GM06990 (cell line): Measurements from ENCODE around the gene ZNF74.
"Not testable (repeated sequence)": the region's sequence is repeated elsewhere in the genome, so short reads cannot be mapped to it uniquely, and the experiment has no call there.

Source experiments
- DNase-seq: peaks from one replicate; pipeline ENCODE4 v3.0.0-alpha.2; 2011; ENCODE audit not compliant: insufficient read length; ENCODE audit errors: extremely low read depth
- H3K27me3 ChIP-seq: replicated peaks from 2 replicates; pipeline ENCODE4 v1.6.0; 2011; ENCODE audit warnings: low read length; ENCODE audit not compliant: control insufficient read depth, insufficient read depth
- H3K36me3 ChIP-seq: 2 replicates; pipeline ENCODE4 v1.5.1; 2011; ENCODE audit warnings: low read length; ENCODE audit not compliant: control insufficient read depth, insufficient read depth
- H3K4me3 ChIP-seq: replicated peaks from 2 replicates; pipeline ENCODE4 v1.5.1; 2011; ENCODE audit warnings: low read depth, mild to moderate bottlenecking, control low read depth, low read length
- CTCF ChIP-seq: IDR thresholded peaks from 2 replicates; pipeline ENCODE4 v1.5.1; 2011; ENCODE audit warnings: low read length, control low read depth, mild to moderate bottlenecking, inconsistent platforms; ENCODE audit not compliant: insufficient read depth, poor library complexity, severe bottlenecking

The ZNF74 gene

DNA sequence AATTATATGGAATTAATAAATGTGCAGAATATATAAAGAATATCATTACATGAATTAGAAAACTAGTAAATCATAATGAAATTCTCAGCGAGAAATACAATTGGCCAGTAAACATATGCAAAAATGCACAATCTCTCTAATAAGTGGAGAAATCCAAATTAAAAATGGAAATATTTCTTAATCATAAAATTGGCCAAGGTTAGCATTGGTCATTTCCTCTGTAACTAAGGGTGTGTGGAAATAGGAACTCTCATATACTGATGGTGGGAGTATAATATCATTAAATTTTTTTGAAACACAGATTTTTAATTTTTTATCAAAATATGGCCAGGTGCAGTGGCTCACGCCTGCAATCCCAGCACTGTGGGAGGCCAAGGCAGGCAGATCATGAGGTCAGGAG lies 7.6 kb upstream of the ZNF74 start:
- no peaks in the 10 kb centered on the region; the same call in 1 of the 2 replicates for H3K27me3 ChIP-seq
- no peaks in the 10 kb centered on the region for H3K36me3 ChIP-seq
- DNase-seq = no peak
- no peak overlapping the region for H3K4me3 ChIP-seq
- TF ChIP-seq CTCF = no peak

- Histone ChIP-seq H3K4me3 (no peak overlapping the region), H3K36me3 (no peaks in the 10 kb centered on the region), H3K27me3 (no peaks in the 10 kb centered on the region; the same call in 1 of the 2 replicates)
- no peak for DNase-seq
- no peak for TF ChIP-seq CTCF
Observed at GRCh38 chr22:20386972-20387371, 7.0 kb upstream of the ZNF74 start.

GRCh38 chr22:20388200-20388599 lies 5.8 kb upstream of the ZNF74 start:
- no peak for TF ChIP-seq CTCF
- no peak overlapping the region for H3K4me3 ChIP-seq

GRCh38 chr22:20389288-20389687 lies 4.7 kb upstream of the ZNF74 start:
- Histone ChIP-seq H3K36me3 (no peaks in the 10 kb centered on the region), H3K27me3 (no peaks in the 10 kb centered on the region; the same call in 1 of the 2 replicates)
- TF ChIP-seq CTCF = no peak

More at GRCh38 chr22:20388200-20388599, 5.8 kb upstream of the ZNF74 start:
- H3K27me3 ChIP-seq = no peaks in the 10 kb centered on the region; the same call in 1 of the 2 replicates
- DNase-seq = no peak
- no peaks in the 10 kb centered on the region for H3K36me3 ChIP-seq

DNA sequence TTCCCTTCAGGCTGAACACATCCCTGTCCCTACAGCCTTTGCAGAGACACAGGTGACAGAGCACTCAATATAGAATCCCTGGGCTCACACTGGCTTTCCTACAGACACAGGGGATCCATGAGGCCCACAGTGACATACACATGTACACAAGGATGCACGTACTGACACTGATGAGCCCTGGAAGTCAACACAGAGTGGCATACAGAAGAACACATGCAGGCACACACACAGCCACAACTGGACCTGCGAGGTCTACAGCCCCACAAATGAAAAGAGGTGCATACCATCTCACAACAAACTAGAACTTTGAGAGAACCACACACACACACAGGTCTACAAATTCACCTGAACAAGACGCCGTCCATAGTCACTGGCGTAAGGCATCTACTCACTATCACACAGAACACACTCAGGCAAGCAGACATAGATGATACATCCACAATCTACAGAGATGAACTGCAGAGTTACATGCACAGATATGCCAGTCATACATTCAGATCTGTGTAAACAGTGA lies 3.5 kb upstream of the ZNF74 start:
- no peak for TF ChIP-seq CTCF
- Histone ChIP-seq H3K36me3 (no peaks in the 10 kb centered on the region), H3K4me3 (no peak overlapping the region), H3K27me3 (no peaks in the 10 kb centered on the region)
- DNase-seq = no peak

More at GRCh38 chr22:20389288-20389687, 4.7 kb upstream of the ZNF74 start:
- no peak for DNase-seq
- H3K4me3 ChIP-seq = no peak overlapping the region

DNA sequence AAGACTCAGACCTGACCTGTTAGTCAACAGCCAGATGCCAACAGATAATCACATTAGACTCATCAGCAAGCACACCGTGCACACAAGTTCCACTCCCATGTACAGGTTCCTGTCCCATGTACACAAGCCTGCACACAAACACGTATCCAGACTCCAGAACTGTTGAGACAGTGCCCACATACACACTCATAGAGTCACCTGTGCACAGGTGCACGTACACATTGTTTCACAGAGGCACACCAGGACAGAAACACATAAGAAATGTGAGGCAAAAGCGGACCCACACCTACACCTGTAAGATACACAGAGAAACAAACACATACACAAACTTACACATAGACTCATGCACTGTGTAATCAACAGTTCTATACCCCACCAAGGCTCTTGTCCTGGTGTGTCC lies 2.7 kb upstream of the ZNF74 start:
- TF ChIP-seq CTCF = no peak
- Histone ChIP-seq H3K36me3 (no peaks in the 10 kb centered on the region), H3K27me3 (no peaks in the 10 kb centered on the region), H3K4me3 (no peak overlapping the region)
- DNase-seq = no peak

- not testable (repeated sequence) for H3K4me3 ChIP-seq, H3K36me3 ChIP-seq, DNase-seq, H3K27me3 ChIP-seq
Observed at GRCh38 chr22:20392365-20392881, 1.5 kb upstream of the ZNF74 start.
